IPS DF 4.7 (cell line): ENCODE measurements around the gene CEND1.

Source experiments
- DNase-seq: peaks from one replicate; pipeline ENCODE4 v3.0.0-alpha.2; 2013; ENCODE audit warnings: low spot score; ENCODE audit errors: extremely low read depth

Gene CEND1

DNA sequence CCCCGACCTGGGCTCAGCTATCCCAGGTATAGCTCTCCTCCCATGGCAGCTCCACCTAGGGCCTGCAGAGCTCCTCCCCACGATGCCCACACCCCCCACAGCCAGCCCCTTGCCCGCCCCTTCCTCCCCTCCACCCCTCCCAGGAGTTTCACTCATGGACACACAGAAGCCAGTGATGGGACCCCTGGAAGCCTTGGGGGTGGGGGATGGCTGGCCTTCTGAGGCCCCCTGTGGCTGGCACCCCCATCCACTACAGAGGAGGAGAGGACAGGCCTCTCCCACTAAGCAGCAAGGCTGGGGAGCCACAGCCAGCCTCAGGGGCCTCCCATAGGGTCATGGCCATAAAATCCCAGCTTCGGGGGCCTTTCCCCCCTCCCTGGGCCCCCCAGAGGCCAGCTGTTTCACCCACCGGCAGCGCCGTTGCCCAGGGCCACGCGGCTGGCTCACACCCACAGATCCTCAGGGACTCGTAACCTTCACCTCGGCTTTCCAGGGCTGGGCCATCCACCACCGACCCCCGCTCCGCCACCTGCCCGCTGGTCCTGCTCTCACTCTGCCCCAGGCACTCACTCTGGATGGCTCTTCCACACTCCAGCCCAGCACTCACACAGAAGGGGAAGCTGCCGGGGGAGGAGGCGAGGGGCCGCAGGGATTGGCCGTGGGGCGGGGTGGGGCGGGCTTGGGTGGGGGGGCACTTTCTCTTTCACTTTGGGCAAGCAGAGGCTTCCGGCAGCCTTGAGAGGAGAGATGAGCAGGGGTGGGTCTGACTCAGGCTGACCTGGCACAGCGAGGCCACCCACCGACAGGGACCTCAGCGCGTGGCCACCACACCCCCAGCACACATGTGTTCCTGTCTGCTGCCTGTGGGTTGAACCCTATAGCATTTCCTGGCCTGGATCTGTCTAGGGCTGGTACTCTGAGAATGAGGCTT lies 6.0 kb upstream of the CEND1 start:
- DNase-seq = no peak

- DNase-seq = no peak
Measured at GRCh38 chr11:794766-795633, 5.1 kb upstream of the CEND1 start.

GRCh38 chr11:794013-794765 lies 4.3 kb upstream of the CEND1 start:
- no peak for DNase-seq

- no peak for DNase-seq
Measured at GRCh38 chr11:793556-793955, 3.7 kb upstream of the CEND1 start.

DNA sequence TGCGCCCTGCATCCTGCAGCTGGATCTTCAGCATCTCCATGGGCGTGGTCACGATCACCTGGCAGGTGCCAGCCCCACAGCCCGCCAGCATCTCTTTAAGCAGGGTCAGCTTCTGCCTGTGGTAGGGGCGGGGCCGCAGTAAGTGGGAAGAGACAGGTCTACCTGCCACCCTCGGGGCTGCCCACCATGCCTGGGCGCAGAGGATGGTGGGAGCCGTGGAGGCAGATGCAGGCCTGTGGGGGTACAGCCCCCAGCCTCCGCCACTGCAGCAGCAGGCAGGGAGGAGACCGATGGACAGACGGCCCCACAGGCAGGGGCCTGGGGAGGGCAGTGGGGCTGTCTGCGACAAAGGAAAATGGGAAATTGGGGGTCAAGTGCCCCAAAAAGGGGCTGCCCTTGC lies 3.0 kb upstream of the CEND1 start:
- no peak for DNase-seq

GRCh38 chr11:792535-792821 lies 2.6 kb upstream of the CEND1 start:
- DNase-seq = no peak

- no peak for DNase-seq
Measured at GRCh38 chr11:791658-792534, 2.0 kb upstream of the CEND1 start.

DNA sequence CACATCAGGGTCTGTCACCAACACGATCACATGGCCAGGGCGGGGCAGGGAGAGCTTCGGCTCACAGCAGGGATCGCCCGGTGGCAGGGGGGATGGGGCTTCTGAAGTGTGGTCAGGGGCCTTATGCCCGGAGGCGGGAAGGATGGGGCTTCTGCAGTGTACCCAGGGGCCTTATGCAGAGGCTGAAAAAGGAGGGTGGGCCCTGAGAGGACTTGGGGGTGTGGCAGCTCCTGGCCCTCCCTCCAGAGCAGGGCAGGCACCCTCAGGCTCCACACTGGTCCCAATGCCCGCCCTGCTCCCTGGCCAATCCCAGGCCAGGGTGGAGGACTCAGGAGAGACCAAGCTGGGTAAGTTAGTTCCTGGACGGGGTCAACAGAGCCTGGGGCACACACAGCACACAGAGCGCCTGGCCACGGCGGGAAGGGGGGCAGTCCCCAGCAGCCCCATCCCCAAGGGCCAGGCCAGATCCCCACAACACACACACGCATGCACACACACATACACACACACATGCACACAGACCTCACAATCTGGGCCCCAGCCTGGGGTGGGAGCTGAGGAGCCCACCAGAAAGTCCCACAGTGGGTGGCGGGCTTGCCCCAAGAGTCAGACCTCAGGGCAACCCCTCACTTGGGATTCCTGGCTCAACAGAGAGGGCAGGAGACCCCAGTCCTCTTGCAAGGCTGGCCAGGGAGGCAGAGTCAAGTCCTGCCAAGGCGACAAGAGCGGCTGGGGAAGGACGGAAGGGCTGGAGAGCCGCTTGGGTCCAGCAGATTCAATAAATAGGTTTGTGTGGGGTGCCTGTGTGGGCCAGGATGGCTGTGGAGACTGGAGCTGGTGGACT lies 1.1 kb upstream of the CEND1 start:
- no peak for DNase-seq

- no peak for DNase-seq
Measured at GRCh38 chr11:788953-789940, 643 bp downstream of the CEND1 start.

DNA sequence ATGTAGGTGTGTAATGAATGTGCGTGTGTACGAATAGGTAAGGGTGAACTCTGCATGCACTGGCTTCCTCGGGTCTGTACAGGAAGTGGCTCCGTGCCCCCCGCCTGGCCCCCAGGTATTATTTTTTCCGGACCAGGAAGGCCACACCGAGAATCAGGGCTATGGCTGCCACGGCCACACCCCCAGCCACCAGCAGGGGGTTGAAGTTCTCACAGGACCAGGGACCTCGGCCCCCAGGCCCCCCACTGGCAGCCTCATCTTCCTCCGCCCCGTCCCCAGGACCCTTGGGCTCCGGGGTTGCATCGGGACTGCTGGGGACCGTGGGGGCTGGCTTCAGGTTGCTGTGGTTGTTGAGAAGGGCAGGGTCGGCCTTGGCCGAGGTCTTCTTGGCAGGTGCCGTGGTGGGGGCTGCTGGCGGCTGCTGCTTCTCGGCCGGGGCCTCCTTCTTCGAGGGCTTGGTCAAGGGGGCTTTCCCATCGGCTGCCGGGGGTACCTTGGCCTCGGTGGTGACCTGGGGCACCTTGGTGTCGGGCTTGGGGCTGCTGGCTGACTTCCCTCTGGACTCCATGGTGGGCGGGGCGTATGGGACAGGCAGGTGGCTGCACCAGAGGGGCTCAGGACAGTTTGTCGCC lies 1.8 kb downstream of the CEND1 start:
- DNase-seq = no peak

GRCh38 chr11:787084-787675 lies 2.7 kb downstream of the CEND1 start:
- no peak for DNase-seq

- DNase-seq = no peak
Measured at GRCh38 chr11:786235-787083, 3.4 kb downstream of the CEND1 start.

DNA sequence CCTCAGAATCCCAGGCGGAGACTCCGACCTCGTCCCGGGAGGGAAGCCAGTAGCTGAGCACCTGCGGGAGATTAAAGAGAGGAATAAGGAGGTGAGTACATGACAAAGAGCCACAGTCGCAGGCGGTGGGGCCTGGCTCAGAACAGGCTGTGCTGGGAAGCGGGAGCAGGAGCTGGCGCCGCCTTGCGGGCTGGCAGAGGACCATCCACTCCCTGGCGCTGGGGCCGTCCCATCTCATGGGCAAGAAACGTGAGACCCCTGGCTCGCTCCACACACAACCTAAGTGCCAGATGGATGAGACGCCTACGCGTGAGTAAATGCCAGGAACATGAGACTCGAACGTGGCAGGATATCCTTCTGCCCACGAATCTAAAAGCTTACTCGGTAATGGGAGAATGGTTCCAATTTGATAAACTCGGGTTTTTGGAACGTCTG lies 6.3 kb downstream of the CEND1 start:
- no peak for DNase-seq

DNA sequence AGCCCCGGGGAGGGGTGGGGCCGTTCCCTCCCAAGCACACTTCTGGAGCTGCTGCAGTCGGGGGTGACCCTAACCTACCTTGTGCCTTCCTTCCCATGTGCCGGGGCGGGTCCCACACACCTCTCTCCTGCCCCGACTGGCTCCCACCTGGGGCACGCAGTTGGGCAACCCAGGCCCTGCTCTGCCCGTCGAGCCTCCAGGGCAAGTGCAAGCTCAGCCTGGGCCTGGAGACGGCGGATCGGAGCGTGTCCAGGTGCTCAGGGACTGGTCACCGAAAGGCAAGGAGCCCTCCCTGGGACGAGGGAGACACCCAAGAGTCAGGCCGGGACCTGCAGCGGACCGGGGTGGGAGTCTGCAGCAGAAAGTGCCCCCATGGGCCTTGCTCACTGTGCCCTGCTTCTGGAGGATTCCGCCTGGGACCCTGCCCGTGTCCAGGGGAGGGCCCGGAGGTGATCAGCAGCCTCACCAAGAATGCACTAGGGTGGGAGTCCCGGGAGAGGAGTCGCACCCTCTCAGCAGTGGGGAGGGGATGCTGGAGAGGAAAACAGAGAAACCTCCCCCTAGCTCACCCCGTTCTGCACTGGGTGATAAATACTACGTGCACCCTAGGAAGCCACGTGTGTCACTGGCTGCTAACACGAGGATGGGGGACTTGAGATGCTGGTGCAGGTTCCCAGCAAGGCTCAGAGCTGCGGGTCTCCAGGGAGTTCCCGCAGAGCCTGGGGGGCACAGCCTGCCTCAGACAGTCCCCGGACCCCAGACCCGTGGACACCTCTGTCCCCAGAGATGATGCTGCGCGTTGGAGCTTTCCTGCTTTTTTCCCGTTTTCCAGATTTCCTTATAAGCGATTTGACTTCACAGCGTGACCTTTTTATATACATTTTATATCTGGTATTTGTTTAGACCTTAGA lies 7.4 kb downstream of the CEND1 start:
- no peak for DNase-seq

DNA sequence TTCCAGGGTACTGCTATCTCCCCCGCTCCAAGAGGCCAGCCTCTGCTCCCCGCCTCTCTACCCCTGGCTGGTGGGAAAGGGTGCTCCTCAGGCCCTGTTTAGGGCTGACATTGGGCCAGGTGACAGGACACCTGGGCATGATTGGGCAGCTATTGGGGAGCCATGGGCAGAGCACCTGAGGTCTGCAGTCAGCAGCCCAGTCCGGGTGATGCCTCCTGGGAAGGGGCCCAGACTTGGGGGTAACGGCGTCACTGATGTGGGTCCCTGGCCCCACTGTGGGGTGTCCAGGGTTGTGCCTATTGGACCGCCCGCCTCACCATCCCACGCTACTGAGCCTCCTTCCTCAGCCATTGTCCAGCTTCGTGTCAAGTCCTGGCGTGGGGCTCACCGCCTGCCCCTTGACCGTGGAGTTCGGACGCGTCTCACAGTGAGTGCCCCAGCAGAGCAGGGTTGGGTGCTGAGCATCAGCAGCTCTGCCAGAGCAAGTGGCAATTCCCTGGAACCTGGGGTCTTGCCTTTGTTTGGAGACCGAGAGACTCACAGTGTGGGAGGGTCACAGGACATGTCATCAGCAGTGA lies 9.8 kb downstream of the CEND1 start:
- DNase-seq = no peak
